Peyer's patch (tissue), 4 donors: ENCODE results near the gene FLRT1. TPM values are rescaled to one million over a fixed set of nuclear protein-coding genes. Genes with fewer than 3 reads are reported as not detected.

ENCODE experiments used
- DNase-seq, 3 donors: peaks; one replicate each; pipeline ENCODE4 v3.0.0-alpha.2; 2017 to 2019
- H3K27ac ChIP-seq, 4 donors: fragments of 200-600 bp; sonication (generic); one replicate each; pipeline ENCODE4 v1.5.1; 2016 to 2019
- H3K27me3 ChIP-seq, 2 donors: fragments of 200-600 bp; sonication (generic); one replicate each; pipeline ENCODE4 v1.5.1; 2019
- H3K36me3 ChIP-seq, 3 donors: fragments of 200-600 bp; sonication (generic); one replicate each; pipeline ENCODE4 v1.5.1; 2016 to 2019
- H3K4me1 ChIP-seq, 4 donors: fragments of 200-600 bp; sonication (generic); one replicate each; pipeline ENCODE4 v1.5.1; 2016 to 2019
- H3K4me3 ChIP-seq, 4 donors: fragments of 200-600 bp; sonication (generic); 1 replicate in 3 of 4; 2 replicates in 1 of 4; pipeline ENCODE4 v1.5.1; 2016 to 2019; ENCODE audit warnings: mild to moderate bottlenecking in 1 of 4
- H3K9me3 ChIP-seq, 4 donors: fragments of 200-600 bp; sonication (generic); one replicate each; pipeline ENCODE4 v1.5.1; 2016 to 2019; ENCODE audit warnings: mild to moderate bottlenecking in 1 of 4
- POLR2A ChIP-seq, 2 donors: fragments of 450-650 bp; IDR thresholded peaks; one replicate each; pipeline ENCODE4 v1.5.1; 2017; ENCODE audit warnings: antibody characterized with exemption in 2 of 2, mild to moderate bottlenecking in 2 of 2, moderate library complexity in 2 of 2
- total RNA-seq, 4 donors: library from RNA; depleted of rRNA; stranded (reverse); fragments of >200 nt; gene quantifications; one replicate each; pipeline ENCODE4 v1.1.0, GENCODE V29; 2016
- TF ChIP-seq, protein P1 (sequence below), 6 experiments: fragments of 450-650 bp in 4 of 6; fragments of 200-600 bp in 2 of 6; sonication (generic) in 1 of 6; IDR thresholded peaks; one replicate each; pipeline ENCODE4 v1.5.1; 2017 to 2019; ENCODE audit warnings: antibody characterized with exemption in 6 of 6, mild to moderate bottlenecking in 3 of 6, moderate library complexity in 1 of 6

The FLRT1 gene
- total RNA-seq, 4 donors from 2014 or later, result 0.27 TPM; not detected in 3

DNA sequence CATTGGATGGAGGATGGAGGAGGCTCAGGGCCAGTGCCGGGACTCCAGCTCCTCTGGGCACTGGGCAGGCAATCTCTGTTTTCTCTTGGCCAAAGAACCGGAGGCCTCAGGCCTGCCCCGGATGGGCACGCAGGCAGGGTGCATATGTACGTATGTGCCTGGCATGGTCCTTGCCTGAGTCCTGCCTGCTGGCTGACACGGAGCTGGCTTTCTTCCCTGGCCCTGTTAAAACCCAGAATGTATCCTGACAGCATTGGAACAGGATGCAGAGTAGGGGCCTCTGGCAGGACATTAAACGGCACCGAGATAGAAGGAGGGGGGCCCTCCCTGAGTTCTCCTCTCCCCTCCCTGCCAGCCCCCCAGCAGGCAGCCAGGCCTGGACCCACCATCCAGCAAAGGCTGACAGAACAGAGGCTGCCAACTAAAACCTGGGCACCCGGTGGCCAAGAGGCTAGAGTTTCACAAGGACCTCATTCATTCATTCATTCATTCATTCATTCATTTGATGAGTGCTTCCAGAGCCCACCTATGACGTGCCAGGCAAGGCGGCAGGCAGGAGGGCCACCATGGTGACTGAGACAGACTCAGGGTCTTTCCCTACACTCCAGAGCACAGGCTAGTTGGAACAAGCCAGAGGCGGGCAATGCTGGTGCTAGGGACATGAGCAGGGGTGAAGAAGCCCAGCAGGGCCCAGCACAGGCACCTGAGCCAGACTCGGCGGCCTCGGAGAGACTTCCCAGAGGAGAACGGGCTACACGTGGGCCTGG lies 28.8 kb downstream of the FLRT1 start:
- Histone ChIP-seq H3K4me3 (no peak overlapping the region), H3K9me3 (no peaks in the 10 kb centered on the region), H3K27me3 (no peaks in the 10 kb centered on the region), H3K4me1 (peaks cover 0 to 11% (median 0%) of the 10 kb centered on the region in 4 donors), H3K27ac (no peak overlapping the region), H3K36me3 (no peaks in the 10 kb centered on the region)
- no peak for DNase-seq
- TF ChIP-seq, protein P1, sequence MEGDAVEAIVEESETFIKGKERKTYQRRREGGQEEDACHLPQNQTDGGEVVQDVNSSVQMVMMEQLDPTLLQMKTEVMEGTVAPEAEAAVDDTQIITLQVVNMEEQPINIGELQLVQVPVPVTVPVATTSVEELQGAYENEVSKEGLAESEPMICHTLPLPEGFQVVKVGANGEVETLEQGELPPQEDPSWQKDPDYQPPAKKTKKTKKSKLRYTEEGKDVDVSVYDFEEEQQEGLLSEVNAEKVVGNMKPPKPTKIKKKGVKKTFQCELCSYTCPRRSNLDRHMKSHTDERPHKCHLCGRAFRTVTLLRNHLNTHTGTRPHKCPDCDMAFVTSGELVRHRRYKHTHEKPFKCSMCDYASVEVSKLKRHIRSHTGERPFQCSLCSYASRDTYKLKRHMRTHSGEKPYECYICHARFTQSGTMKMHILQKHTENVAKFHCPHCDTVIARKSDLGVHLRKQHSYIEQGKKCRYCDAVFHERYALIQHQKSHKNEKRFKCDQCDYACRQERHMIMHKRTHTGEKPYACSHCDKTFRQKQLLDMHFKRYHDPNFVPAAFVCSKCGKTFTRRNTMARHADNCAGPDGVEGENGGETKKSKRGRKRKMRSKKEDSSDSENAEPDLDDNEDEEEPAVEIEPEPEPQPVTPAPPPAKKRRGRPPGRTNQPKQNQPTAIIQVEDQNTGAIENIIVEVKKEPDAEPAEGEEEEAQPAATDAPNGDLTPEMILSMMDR (IDR thresholded peaks at IDR 0.05), result no peak
- no peak for TF ChIP-seq POLR2A (IDR thresholded peaks at IDR 0.05)

- H3K4me1 ChIP-seq, result peaks cover 0 to 11% (median 0%) of the 10 kb centered on the region in 4 donors
- no peaks in the 10 kb centered on the region for H3K36me3 ChIP-seq
- no peak for DNase-seq
- no peak overlapping the region for H3K4me3 ChIP-seq
- H3K27ac ChIP-seq, result no peak overlapping the region
- TF ChIP-seq POLR2A (IDR thresholded peaks at IDR 0.05), result no peak
- H3K9me3 ChIP-seq, result no peaks in the 10 kb centered on the region
- no peaks in the 10 kb centered on the region for H3K27me3 ChIP-seq
Observed at GRCh38 chr11:64065141-64065465, 29.4 kb downstream of the FLRT1 start.

GRCh38 chr11:64065712-64066111 lies 30.0 kb downstream of the FLRT1 start:
- H3K4me1 ChIP-seq, result peaks cover 0 to 6% (median 0%) of the 10 kb centered on the region in 4 donors
- H3K9me3 ChIP-seq, result no peaks in the 10 kb centered on the region
- DNase-seq, result no peak
- no peaks in the 10 kb centered on the region for H3K36me3 ChIP-seq
- no peak overlapping the region for H3K4me3 ChIP-seq
- H3K27me3 ChIP-seq, result no peaks in the 10 kb centered on the region
- TF ChIP-seq, protein P1 (IDR thresholded peaks at IDR 0.05), result no peak
- no peak for TF ChIP-seq POLR2A (IDR thresholded peaks at IDR 0.05)
- H3K27ac ChIP-seq, result no peak overlapping the region

DNA sequence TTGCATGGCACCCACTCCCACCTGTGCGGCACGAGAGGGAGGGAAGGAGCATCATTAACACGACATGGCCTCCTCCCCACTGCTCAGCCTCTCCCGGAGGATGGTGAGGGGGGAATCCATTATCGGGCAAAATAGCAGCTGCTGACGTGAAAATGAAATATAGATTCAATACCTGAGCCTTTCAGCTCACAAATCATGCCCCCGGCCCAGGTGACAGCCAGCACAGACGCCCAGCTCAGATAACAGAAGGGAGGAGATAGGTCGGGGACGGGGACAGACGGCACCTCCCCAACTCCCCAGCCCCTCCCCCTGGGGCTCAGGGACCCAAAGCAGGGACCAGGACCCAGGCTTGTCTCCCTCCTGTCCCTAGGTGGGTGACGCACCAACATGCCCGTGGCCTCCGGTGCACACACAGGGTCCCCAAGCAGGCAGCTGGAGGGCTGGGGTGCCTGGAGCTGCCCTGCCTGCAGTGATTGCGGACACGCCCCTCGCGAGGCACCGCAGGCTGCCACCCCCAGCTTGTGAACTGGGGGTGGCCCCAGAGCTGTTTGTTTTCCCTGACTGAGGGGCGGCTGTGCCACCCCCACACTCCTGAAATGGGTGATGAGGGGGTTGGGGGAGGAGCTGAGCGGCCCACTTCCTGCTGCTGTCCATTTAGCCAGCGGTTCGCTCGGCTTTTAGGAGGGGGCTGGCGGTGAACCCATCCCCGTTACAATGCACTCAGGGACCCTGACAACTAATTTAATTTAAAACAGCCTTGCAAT lies 31.7 kb downstream of the FLRT1 start:
- H3K9me3 ChIP-seq, result no peaks in the 10 kb centered on the region
- no peak for DNase-seq
- no peaks in the 10 kb centered on the region for H3K4me1 ChIP-seq
- H3K27ac ChIP-seq, result no peak overlapping the region
- H3K4me3 ChIP-seq, result no peak overlapping the region
- TF ChIP-seq POLR2A (IDR thresholded peaks at IDR 0.05), result no peak
- TF ChIP-seq, protein P1 (IDR thresholded peaks at IDR 0.05), result no peak
- no peaks in the 10 kb centered on the region for H3K36me3 ChIP-seq
- no peaks in the 10 kb centered on the region for H3K27me3 ChIP-seq

DNA sequence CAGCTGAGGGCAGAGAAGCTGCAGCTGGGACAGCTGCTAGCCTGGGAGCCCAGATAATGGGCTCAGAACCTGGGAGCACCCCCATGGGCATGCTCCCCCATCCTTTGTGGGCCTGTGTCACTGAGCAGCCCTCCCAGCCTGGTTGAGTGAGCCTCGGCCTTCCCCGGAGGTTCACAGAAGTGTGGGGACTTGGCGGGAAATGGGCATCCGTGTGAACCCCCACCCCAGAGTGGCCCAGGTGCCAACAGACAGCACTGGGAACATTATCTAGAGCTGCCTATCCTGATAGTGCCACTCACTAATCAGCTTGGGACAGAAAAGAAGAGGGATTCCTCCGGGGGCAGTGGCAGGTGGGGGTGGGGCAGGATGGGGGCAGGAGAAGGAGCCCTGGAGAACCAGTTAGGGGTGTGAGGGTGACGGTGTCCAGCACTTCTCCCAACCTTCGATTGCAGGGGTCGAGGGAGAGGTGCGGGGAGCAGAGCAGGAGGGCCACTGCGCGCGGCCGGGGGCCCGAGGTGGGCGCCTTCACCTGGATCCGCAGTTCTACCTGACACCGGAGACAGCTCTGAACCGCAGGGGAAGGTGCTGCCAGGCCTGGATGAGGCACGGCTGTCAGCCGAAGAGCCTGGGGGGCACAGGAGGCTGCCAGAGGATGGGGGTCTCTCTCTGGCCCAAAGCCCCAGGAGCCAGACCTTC lies 33.1 kb downstream of the FLRT1 start:
- no peaks in the 10 kb centered on the region for H3K36me3 ChIP-seq
- no peaks in the 10 kb centered on the region for H3K4me1 ChIP-seq
- H3K9me3 ChIP-seq, result no peaks in the 10 kb centered on the region
- no peak overlapping the region for H3K4me3 ChIP-seq
- no peak for TF ChIP-seq POLR2A (IDR thresholded peaks at IDR 0.05)
- TF ChIP-seq, protein P1 (IDR thresholded peaks at IDR 0.05), result no peak
- no peak for DNase-seq
- no peak overlapping the region for H3K27ac ChIP-seq
- no peaks in the 10 kb centered on the region for H3K27me3 ChIP-seq
